HG03469 (cell line): ENCODE measurements around the gene CAMK1D.

ENCODE experiments used
- ATAC-seq: cut with Tn5 transposase; IDR thresholded peaks from one replicate; pipeline ENCODE4 v1.9.1; 2021; ENCODE audit warnings: mild to moderate bottlenecking, moderate library complexity, moderate number of reproducible peaks; ENCODE audit not compliant: unreplicated experiment

The CAMK1D gene

DNA sequence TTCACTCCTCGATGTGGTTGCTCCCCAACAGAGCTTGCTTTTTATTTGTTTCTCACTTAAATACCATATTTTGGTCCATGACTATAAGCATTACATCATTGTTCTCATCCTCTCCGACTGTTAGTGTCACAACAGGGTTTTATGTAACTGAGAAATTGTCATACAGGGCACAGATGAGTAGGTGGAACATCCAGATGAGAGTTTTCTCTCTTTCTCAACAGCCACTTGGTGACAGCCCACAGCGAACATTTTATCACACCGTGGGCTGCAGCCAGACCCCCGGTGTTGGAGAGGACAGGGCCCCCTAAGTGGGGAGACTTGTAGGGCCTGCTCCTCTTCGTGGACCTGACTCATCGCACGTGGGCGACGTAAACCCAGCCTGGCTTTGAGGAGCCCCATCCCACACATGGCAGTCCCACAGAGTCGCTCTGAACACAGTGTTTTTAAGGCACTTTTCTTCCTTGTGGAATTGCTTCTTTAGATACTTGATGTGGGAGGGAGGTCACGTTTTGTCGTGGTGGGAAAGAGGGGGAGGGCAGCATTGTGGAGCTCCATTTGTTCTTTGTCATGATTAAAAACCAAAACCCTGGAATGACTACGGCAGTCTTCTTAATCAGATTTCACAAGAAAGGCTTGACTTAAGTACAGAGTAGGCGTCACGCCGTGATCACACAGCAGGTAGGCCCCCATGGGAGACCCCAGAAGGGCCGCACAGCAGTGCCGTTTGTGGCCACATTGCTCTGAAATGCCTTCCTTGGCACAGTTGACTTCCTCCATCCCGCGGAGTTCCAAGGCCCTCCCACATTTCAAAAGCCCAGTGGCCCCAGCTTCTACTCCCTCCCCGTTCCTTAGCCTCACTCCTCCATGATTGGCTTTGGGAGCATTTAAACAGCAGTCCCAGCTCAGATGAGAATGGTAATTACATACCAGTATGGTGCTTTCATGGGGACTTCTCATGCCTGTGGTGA, 431.6 kb downstream of the CAMK1D start:
- no peak for ATAC-seq

DNA sequence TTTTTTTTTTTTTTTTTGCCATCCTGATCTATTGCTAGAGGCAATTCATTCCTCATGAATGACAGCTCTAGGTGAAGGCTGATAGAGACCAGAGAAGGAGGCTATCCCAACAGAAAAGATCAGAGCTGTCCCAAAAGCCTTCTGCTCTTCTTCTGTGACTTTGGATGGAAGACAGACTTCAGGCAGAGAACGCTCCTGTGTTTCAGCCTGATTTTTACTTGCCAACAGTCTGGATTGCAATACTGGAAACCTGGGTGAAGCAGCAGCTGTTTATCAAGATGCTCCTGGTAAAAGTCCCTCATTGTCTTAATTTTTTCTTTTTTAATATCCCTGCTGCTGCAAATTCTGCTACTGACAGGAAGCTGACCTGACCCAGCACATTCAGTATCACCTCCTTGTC, 432.6 kb downstream of the CAMK1D start:
- ATAC-seq = no peak

DNA sequence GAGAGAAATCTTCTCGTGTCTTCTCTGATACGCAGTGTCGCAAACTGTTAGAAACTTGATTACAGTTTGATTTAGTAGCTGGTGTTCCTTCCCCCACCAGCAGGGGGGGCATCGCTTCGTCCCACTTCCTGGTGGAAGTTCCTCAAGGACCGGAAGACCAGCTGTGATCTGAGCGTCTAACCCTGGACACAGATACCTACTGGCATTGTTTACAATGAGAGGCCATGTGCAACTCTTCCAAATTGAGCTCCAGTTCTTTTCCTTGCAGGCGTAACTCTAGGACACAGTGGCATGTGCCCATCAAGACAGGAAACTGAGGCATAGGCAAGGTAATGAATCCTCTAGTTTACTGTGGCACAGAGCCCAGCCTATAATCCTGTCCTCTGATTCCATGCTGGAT, 433.2 kb downstream of the CAMK1D start:
- ATAC-seq = no peak

DNA sequence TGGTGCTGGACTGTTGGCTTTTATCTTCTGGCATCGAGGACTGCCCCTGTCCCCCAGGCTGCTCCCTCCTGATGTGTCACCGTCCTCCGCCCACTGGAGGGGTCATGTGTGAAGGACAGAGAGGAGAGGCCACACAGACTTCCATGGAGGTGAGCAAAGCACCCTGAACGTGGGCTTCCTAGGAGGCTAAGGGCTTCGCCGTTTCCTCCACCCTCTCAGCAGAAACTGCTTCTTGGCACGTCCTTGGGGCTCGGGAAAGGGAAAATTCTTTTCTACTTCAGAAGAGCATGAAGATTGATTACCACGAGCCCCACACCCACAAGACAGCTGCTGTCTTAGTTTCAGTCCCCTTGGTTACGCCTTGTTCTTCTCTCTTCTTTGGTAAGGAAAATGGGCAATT, 433.9 kb downstream of the CAMK1D start:
- ATAC-seq = no peak

DNA sequence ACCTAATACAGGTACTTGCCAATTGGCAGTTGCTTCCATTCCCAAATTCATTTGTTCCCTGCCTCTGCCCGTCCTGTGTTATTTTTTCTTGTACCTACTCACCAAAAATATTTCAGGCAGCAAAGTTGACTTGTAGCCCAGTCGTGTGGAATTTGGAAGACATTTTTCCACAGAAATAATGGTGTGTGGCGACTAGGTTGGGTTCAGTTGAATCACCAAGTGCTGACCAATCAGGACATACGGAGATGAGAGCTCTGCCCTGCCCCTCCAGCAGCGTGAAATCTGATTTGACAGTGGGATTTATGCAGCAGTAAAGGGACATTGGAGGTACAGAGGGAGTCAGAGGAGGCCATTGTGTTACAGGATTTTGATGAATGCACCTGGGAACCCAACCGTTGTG, 435.3 kb downstream of the CAMK1D start:
- ATAC-seq = no peak

DNA sequence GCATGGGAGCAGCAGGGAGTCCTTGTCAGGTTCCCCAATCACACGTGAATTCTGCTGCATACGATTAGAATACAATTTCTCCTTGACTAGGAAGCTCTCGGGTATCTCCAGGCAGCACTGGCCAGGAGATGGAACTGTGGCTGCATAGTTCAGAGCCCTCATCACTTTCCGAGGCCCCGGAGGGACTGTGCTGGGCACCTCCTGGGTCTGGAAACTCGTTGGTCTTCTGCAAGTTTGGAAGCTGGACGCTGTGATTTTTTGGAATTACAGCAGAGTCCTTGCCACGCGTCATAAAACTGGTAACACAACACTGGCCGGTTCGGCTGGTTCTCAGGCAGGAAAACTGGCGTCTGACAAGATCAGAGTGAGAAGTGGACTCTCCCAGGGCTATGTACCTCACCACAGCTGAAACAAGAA, 436.1 kb downstream of the CAMK1D start:
- ATAC-seq = no peak

DNA sequence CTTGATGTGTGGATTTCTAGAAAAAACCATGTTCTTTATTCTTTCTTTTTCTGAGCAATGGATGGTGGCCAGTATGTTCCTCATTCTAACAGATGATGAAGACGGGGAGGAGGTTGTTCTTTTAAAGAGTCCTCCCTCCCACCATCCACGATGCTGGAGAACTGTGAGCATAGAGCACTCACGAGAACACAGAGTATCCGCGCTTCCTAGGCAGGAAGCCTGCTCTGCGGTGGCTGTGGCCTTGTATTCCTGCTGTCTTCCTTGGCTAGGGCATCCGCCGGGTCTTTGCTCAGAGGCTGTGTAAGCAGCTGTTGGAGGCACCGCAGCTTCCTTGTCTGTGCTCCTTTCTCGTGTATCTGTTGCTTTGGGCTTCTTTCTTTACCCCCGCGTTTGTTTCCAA, 437.9 kb downstream of the CAMK1D start:
- no peak for ATAC-seq

DNA sequence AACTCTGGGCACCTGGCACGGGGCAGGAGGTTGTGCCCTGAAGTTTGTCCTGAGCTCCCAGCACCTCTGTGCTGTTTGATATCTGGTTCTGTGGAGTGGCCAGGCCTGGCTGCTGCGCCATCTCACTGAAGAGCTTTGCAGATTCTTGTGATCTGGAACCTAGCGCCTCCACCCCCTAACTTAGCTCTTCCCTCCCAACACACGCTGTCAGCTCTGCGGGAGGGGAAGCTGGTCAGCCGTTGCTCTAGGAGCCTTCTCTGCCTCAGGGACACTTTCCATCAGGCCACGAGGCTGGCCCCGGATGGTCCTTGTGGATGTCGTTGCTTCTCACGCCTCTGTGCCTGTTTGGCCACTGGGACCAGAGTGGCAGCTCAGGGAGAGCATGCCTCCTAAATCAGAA, 438.9 kb downstream of the CAMK1D start:
- no peak for ATAC-seq

DNA sequence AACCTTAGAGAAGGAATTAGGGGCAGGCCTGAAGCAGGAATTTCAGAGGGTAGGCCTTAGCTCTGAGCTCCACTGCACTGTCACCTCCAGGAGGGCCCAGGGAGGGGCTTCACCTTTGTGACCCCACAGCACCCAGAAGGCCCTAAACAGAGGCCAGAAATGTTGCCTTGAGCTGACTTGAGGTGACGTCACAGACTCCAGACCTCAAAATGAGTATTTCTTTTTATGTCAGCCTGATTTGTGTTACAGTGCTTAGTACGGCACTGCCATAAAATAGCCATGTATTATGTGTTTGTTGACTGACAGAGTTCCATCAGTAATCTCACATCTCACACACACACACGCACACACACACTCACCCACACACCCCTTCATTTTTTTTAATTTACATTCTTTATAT, 440.9 kb downstream of the CAMK1D start:
- ATAC-seq = no peak

DNA sequence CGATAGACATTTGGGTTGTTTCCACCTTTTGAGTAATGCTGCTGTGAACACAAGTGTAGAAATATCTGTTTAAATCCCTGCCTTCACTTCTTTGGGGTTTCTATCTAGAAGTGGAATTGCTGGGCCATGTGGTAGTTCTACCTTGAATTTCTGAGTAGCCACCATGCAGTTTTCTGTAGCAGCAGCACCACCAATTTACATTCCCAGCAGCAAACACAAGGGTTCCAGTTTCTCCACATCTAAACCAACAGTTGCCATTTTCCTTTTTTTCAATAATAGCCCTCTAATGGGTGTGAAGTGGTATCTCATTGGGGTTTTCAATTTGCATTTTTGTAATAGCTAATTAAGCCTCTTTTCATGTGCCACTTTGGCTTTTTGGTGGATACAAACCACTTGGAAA, 442.4 kb downstream of the CAMK1D start:
- no peak for ATAC-seq

DNA sequence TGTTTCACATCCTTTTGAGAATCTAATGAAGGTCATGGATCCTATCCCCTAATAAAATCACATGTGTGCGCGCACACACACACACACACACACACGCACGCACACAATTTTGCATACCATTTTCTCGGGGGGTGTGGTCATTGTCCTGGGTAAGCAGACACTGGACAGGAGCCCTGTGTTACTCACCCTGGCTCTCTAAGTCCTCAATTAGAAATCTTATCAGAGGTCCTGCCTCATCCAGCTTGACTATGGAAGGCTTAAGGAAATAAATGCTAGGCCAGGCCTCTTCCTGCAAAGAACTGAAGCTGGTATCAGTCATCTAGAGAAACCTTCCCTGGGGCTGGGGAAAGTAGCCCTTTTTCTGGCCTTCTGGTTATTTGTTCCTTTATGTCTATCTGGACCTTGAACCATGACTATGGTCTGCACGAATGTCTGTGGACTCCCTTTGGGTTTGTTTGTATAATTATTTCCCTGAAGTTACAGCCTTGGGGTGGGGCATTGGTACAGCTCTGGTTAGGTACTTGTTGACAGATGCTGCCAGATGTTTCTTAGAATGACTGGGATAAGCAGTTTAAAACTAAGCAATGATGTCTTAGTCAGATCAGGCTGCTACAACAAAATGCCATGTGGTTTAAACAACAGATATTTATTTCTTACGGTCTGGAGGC, 443.7 kb downstream of the CAMK1D start:
- ATAC-seq = no peak

DNA sequence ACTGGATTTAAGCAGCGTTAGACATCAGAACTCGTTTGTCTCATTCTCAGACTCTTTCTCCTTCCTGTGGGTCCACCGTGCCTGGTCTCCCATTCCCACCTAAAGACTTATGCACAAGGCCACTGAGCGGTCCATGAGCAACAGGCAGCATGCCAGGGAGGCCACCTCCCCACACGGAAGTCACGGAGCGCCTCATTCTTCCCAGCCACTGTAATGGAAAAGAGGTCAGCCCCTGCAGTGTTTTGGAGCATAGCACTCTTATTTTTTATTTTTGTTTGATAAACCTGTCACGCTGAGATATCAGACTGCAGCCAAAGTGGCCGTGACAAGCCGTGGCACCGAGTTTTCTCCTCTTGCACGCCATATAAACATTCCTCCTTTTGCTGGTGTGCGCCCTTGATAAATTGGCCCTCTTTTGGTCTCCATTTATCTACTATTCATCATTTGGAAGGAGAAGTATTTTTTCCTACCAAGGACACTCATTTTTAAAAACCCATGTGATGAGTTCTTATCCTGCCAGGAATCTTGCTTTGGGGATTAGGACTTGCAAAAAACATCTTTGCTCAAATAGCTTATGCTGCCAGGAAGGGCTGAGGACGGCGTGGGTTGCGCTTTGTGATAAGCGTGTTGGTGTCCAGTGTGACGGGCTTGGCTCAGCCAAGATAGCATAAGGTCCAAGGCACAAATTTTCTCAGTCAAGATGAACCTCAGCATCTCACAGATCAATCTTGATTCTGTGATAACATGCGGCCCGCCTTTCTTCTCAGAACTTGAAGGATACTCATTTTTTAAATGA, 446.2 kb downstream of the CAMK1D start:
- no peak for ATAC-seq

DNA sequence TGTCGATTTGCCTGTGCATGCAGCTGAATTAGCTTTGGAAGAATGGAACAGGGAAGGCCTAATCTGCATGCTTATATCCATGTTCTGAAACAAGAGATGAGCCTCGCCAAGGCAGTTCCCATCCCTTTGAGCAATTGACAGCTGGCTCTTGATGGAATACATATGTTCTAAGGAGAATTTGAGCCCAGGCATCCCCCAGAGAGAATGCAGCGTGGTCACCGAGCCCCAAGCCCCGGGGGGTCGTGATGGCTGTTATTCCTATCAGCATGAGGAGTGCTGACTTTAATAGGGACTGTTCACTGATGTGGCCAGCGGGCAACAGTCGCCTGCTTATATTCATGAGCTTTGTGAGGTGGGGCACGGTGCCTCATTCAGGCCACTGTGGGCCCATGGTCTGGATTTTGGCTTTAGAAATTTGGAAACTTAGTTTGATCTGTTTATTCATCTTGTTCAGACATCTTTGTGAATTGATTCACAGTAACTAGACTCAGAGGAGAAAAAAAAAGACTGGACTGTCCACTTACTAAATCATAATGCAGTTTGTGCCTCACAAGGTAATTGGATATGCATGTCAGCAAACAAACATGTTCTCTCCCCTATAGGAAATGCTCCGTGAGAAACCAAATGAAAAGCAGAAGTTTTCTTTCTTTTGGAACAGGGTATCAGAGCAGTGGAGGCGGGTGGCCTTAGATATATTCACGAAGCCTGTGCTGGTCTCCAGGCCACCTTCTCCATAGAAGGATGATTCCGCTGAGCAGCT, 447.2 kb downstream of the CAMK1D start:
- ATAC-seq = no peak

DNA sequence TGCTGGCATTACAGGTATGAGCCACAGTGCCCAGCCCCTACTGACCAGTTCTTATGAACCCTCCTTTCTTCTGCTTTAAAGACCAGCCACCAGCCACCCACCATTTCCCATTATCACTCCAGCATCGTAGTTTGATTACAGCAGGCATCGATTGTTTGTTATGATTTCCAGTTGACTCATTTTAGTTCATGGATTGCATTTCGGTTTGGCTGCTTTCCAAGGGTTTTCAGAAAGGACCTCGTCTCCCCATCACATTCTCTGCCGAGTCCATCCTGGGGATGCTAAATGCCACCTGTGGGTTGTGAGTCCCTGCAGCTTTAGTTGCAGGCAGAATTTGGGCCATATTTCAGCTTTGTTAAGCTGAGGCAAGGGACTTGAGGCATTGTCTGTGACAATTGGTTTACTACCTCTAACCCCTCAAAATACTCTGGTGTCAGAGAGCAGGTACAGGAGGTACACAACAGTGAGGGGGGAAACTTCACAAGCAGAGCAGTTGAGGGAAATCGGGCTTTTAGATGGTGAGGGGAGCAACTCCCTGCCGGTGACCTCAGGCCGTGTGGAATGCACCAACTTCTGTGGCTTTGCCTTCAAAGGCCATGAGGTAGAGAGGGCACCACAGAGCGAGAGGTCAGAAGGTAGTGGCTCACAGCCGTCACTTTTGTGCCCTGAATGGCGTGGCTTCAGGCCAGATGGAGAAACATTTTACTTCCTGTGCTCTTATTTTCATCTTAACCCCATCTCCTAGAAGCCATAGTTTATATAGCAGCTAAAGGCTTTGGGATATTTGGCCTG, 448.3 kb downstream of the CAMK1D start:
- no peak for ATAC-seq

DNA sequence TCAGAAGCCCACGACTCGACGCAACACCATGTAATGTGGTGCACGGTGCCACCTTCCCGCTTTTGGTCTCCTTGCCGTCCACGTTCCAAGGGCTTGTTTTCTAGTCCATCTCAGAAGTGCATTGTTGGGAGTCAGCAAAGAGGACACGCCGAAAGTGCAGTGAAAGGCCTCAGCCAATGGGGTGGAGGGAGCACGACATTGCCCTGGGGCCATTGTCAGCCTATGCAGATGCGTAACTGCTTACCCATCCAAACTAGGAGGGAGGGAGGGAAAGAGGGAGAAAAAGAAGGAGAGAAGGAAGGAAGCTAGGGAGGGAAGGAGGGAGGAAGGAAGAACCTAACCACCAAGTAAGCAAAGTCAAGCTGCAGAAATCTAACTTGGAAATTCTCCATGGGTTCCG, 449.8 kb downstream of the CAMK1D start:
- ATAC-seq = no peak

DNA sequence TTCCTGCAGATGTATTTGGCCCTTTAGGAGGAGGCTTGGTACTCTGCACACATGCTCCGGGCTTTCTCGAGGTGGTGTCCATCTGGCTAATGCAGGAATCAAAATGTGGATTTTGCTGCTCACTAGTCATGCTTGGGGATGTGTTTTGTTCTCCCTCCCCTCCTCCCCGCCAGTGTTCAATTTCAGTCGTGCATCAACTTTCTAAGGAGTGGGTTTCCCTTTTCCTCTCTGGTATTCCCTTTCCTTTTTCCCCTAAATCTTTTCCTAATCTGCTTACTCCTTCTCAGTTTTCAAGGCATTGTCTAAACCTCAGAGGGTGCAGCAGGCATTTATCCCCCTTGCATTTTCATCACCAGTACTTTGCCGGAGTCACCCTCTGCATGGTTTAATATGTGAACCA, 450.4 kb downstream of the CAMK1D start:
- no peak for ATAC-seq

DNA sequence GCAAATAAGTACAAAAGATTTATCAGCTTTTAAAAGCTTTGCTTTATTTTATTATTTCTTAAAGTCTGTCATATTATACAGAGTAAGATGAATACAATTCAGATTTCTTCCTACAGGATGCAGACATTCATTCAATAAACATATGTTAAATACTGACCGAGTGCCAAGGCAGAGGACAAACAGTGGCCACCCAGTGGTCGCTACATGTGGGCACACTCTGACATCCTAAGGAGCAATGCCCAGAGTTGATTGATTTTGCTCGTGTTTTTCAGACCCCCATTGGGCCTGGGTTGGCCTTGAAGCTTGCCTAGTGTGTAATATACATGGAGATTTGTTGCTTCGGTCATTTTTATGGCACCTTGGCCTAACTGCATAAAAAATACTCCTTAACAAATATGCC, 451.0 kb downstream of the CAMK1D start:
- ATAC-seq = no peak

DNA sequence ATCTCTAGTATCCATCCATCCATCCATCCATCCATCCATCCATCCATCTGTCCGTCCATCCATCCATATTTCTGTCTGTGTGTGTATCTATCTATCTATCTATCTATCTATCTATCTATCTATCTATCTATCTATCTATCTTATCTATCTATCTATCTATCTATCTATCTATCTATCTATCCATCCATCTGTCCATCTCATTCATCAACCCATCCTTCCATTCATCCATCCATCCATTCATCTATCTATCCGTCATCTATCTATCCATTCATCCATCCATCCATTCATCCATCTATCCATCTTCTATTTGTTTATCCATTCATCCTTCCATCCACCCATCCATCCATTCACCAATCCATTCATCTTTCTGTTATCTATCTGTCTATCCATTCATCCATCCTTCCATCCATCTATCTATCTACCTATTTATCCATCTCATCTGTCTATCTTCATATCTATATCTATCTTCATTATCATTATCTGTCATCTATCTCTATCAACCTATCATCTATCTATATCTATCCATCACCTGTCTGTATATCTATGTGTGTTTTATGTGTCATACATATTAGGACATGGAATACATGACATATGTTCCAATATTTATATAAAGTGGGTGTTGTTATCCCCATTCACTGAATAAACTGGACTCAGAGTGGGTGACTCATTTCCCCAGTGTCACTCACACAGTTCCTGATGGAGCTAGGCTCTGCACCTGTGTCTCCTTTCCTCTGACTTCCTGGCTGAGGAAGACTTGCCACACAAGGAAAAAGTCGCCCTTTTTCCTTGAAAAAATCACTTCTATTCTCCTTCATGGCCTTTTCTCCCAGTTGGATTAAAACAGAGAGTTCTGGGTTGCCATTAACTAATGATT, 452.1 kb downstream of the CAMK1D start:
- no peak for ATAC-seq

DNA sequence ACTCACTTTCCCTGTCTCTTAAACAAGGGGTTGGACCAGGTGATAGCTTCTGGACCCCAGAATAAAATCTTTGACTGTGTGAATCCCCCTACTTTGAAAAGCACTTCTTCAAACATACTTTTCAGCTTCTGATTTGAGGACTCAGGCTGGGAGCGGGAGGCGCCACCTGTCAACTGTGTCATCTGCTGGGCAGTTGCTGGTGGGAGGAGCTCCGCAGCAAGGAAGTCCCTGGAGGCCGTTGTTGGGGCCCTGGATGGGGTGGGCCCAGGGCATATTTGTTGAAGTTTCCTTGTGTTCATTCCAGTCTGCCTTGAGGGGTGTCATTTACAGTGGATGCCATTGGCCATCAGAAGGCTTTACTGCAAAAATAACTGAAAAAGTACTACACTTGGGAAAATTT, 454.4 kb downstream of the CAMK1D start:
- ATAC-seq = no peak
